DMS53 treated with DMSO at 0.1 percent for 48 hours (cell line): ENCODE data around the gene TMEM59L.

Source experiments
- DNase-seq: peaks from one replicate; lab custom pipeline; 2025; ENCODE audit not compliant: unreplicated experiment; lab: John Stamatoyannopoulos, UW

TMEM59L gene

DNA sequence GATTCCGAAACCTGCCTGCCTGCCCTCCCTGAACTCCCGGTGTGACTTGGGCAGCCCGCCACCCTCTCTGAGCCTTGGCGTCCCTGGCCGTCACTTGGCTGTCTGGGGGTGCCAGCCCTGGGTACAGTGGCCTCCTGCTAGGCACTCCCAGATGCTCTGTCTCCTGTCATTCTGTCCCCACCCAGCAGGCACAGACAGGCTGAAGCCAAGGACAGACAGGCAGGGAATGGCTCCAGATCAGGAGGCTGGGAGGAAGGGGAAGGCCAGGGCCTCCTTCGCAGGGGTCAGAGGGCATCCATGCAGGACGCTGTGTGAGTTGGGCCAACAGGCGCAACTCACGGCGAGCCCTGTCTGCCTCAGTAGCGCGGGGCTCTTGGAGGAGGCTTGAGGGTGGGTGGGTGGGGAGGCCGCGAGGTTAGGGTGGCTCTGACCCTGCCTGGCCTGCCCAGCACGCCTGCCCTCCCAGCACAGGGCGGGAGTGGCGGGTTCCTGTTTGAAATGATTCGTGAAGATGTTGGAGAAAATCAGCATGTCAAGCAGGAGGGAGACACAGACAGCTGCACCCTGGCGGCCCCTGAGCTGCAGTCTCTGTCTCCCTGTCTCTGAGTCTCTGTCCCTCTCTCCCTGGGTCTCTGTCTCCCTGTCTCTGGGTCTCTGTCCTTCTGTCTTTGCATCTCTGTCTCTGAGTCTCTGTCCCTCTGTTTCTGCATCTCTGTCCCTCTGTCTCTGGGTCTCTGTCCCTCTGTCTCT lies 43.8 kb downstream of the TMEM59L start:
- no peak for DNase-seq

- no peak for DNase-seq
Observed at GRCh38 chr19:18657590-18658365, 45.1 kb downstream of the TMEM59L start.

GRCh38 chr19:18658366-18658855 lies 45.7 kb downstream of the TMEM59L start:
- DNase-seq, result no peak

- DNase-seq, result no peak
Observed at GRCh38 chr19:18659281-18660050, 46.8 kb downstream of the TMEM59L start.

DNA sequence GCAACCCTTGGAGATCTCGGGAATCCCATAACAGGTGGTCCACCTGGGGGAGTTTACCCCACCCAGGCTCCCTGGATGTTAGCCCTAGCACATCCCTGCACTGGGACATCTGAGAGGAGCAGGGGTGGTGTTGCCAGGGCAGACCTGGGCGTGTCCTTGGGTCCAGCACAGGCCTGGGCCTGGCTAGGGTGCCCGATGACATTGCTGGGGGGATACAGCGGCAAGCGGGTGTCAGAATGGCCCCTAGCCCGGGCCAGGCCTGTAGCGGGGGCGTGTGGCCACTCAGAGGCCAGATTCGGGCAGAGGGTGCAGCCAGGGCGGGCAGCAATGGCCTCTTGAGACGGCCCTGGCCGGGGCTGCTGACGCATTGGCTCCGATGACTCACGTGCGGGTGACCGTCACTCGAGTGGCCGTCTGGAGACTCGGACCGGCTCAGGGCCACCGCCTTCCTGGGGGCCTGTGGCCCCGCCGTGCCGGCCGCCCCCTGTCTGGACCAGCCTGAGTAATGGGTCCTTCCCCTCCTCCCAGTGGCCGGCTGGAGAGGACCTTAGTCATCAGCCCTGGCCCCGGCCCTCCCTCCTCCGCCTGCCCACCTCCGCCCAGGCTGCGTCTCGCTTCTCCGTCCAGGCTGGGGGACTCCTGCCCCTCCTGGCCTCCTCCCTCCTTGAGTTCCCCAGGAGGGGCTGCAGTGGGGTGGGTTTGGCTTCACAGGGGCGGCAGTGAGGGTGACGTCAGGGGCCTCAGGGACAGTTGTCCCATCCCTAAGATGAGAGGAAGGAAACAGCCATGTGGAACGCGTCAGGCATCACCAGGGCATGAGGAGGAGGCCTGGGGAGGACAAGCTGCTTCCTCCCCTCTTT lies 47.6 kb downstream of the TMEM59L start:
- DNase-seq, result no peak

- no peak for DNase-seq
Observed at GRCh38 chr19:18660939-18661670, 48.4 kb downstream of the TMEM59L start.

DNA sequence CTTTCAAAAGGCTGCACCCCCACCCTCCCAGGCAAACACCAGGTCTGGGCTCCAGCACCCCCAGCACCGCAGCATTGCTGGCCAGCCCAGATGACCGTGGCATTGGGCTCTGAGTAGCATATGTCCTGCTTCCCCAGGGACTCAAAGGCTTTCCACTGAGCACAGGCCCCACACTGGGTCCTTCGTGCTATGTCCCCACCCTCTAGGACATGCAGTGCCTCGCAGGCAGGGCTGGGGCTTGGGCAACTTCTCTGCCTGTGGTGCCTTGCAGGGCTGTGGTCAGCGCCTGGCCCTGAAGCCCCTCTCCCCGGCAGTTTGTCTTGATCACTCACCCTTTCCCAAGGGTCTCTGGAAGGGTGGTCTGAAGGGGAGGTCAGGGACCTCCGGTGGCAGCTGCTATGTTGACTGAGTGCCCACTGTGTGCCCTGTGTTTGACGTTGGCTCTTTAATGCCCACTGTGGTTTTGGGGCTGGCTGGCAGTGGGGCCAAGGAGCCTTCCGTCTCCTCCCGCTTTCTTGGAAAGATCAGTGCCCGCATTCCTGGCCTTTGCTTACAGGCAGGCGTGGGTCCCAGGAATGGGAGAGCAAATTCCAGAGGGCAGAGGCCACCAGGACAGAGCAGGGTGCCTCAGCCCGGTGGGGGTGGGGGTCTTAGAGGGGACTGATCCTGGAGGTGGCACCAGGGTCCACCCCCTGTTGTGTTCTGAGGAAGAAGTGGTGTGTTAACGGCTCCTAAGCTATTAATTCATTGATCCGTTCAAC lies 50.5 kb downstream of the TMEM59L start:
- no peak for DNase-seq

DNA sequence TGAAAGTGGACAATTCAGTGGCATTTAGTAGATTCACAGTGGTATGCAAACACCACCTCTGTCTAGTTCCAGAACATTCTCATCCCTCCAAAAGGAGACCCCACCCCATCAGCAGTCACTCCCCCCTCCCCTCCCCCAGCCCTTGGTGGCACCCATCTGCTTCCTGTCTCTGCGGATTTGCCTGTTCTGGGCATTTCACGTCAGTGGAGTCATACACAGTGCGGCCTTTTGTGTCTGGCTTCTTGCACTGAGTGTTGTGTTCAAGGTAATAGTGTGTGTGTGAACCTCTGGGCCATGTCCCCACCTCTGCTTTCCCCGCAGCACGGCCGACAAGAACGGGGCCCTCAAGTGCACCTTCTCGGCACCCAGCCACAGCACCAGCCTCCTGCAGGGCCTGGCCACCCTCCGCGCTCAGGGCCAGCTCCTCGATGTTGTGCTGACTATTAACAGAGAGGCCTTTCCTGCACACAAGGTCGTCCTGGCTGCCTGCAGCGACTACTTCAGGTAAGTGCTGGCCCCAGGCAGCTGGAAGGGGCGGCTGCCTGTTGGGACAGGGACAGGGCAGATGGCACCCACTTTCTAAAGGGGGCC lies 51.4 kb downstream of the TMEM59L start:
- DNase-seq, result no peak

DNA sequence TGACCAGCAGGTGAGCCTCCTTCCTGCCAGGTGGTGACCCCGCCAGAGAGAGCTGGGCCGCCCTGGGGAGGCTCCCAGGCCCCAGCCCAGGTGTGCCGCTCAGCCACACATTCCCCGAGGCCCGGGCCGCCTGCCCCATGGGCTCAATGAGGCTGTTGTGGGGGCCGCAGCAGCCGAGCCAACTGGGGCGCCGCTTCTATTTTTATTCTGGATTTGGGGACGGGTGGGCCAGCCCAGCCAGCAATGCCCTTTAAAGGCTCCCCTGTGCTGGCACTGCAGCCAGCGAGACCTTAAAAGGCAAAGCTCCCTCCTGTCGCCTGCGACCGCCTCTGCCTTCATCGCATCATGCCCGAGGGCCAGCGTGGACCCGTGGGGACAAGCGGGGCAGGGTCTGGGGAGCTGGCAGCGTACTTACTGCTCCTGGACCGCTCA lies 53.1 kb downstream of the TMEM59L start:
- DNase-seq, result no peak

- DNase-seq, result no peak
Observed at GRCh38 chr19:18666317-18666716, 53.6 kb downstream of the TMEM59L start.

GRCh38 chr19:18666784-18667183 lies 54.1 kb downstream of the TMEM59L start:
- DNase-seq, result no peak

GRCh38 chr19:18667531-18668251 lies 55.0 kb downstream of the TMEM59L start:
- DNase-seq, result no peak

- no peak for DNase-seq
Observed at GRCh38 chr19:18668252-18668631, 55.6 kb downstream of the TMEM59L start.

- DNase-seq, result no peak
Observed at GRCh38 chr19:18668744-18669523, 56.3 kb downstream of the TMEM59L start.

- DNase-seq, result no peak
Observed at GRCh38 chr19:18669524-18669817, 56.8 kb downstream of the TMEM59L start.

- DNase-seq, result no peak
Observed at GRCh38 chr19:18669883-18670282, 57.2 kb downstream of the TMEM59L start.

- no peak for DNase-seq
Observed at GRCh38 chr19:18670312-18670711, 57.6 kb downstream of the TMEM59L start.
